ENCODE results near the gene ADM.

The ADM gene

GRCh38 chr11:10309163-10310093 is 4.6 kb downstream of the ADM start:
- no peak for DNase-seq

GRCh38 chr11:10310301-10310841 is 5.5 kb downstream of the ADM start:
- no peak for DNase-seq

- no peak for DNase-seq
Measured at GRCh38 chr11:10311802-10312201, 6.9 kb downstream of the ADM start.

- no peak for DNase-seq
Measured at GRCh38 chr11:10314199-10315072, 9.6 kb downstream of the ADM start.

- no peak for DNase-seq
Measured at GRCh38 chr11:10315083-10315482, 10.2 kb downstream of the ADM start.

- no peak for DNase-seq
Measured at GRCh38 chr11:10317151-10317755, 12.4 kb downstream of the ADM start.

- no peak for DNase-seq
Measured at GRCh38 chr11:10317776-10318526, 13.1 kb downstream of the ADM start.

GRCh38 chr11:10318527-10318802 is 13.6 kb downstream of the ADM start:
- no peak for DNase-seq

GRCh38 chr11:10319702-10320558 is 15.1 kb downstream of the ADM start:
- DNase-seq: no peak

GRCh38 chr11:10320736-10321465 is 16.0 kb downstream of the ADM start:
- no peak for DNase-seq

- no peak for DNase-seq
Measured at GRCh38 chr11:10322401-10322800, 17.5 kb downstream of the ADM start.

GRCh38 chr11:10322830-10323792 is 18.2 kb downstream of the ADM start:
- DNase-seq: peak; percentile 47

- no peak for DNase-seq
Measured at GRCh38 chr11:10323793-10324170, 18.9 kb downstream of the ADM start.

GRCh38 chr11:10324474-10324873 is 19.6 kb downstream of the ADM start:
- DNase-seq: no peak

- no peak for DNase-seq
Measured at GRCh38 chr11:10325277-10326011, 20.6 kb downstream of the ADM start.

GRCh38 chr11:10326012-10326964 is 21.4 kb downstream of the ADM start:
- DNase-seq: no peak

GRCh38 chr11:10327254-10327653 is 22.4 kb downstream of the ADM start:
- DNase-seq: no peak

All from right kidney (tissue), 1 donor.